AG04450 (cell line): Measurements from ENCODE around the gene NFIC. TPM values are rescaled to one million over a fixed set of nuclear protein-coding genes. Genes with fewer than 3 reads are reported as not detected.
A peak's percentile ranks its signal among the peaks of the same experiment; 100 is the strongest.
"Not testable (repeated sequence)": the region's sequence is repeated elsewhere in the genome, so short reads cannot be mapped to it uniquely, and the experiment has no call there.

Experiments used
- CTCF ChIA-PET: fragments of 300-600, 350-600 bp; formaldehyde crosslinking; extraction: SDS; loops from one replicate; lab custom pipeline; 2022; ENCODE audit warnings: antibody characterized with exemption, inconsistent platforms; lab: Charles Lee
- POLR2A ChIA-PET: fragments of 350-600 bp; formaldehyde crosslinking; extraction: SDS; loops from one replicate; lab custom pipeline; 2021; ENCODE audit warnings: antibody characterized with exemption, inconsistent platforms; lab: Yijun Ruan, JAX
- DNase-seq: peaks from one replicate; pipeline ENCODE4 v3.0.0-alpha.2; 2011; ENCODE audit warnings: low read depth, low spot score
- H3K27ac ChIP-seq: one replicate; pipeline ENCODE4 v1.5.1; 2012; ENCODE audit warnings: low read depth, low read length, control low read depth
- H3K27me3 ChIP-seq: one replicate; pipeline ENCODE4 v1.6.0; 2012; ENCODE audit warnings: low read length; ENCODE audit not compliant: control insufficient read depth, insufficient read depth
- H3K4me3 ChIP-seq: 2 replicates; pipeline ENCODE4 v1.5.1; 2011; ENCODE audit warnings: mild to moderate bottlenecking, low read depth, low read length, control low read depth
- H3K9me3 ChIP-seq: 2 replicates; pipeline ENCODE4 v1.5.1; 2012; ENCODE audit warnings: low read length; ENCODE audit not compliant: control insufficient read depth, insufficient read depth
- polyA plus RNA-seq: library from polyadenylated mRNA; depleted of rRNA; stranded (reverse); fragments of >200 nt; gene quantifications from 2 replicates; pipeline ENCODE4 v1.2.3, GENCODE V29; 2011
- TF ChIP-seq, protein P1 (sequence below): IDR thresholded peaks from 2 replicates; pipeline ENCODE4 v1.5.1; 2011; ENCODE audit warnings: low read depth, low read length, control low read depth, inconsistent platforms

NFIC gene
- polyA plus RNA-seq, 1 experiment = 3.9 TPM

- H3K9me3 ChIP-seq = no peaks in the 10 kb centered on the region; the same call in 1 of the 2 replicates
- no peaks in the 10 kb centered on the region for H3K27me3 ChIP-seq
- ChIA-PET POLR2A (no interaction called here), CTCF (no interaction called here)
- no peak overlapping the region for H3K4me3 ChIP-seq
- no peak for DNase-seq
- H3K27ac ChIP-seq = no peak overlapping the region
- TF ChIP-seq, protein P1, sequence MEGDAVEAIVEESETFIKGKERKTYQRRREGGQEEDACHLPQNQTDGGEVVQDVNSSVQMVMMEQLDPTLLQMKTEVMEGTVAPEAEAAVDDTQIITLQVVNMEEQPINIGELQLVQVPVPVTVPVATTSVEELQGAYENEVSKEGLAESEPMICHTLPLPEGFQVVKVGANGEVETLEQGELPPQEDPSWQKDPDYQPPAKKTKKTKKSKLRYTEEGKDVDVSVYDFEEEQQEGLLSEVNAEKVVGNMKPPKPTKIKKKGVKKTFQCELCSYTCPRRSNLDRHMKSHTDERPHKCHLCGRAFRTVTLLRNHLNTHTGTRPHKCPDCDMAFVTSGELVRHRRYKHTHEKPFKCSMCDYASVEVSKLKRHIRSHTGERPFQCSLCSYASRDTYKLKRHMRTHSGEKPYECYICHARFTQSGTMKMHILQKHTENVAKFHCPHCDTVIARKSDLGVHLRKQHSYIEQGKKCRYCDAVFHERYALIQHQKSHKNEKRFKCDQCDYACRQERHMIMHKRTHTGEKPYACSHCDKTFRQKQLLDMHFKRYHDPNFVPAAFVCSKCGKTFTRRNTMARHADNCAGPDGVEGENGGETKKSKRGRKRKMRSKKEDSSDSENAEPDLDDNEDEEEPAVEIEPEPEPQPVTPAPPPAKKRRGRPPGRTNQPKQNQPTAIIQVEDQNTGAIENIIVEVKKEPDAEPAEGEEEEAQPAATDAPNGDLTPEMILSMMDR = no peak
Observed at GRCh38 chr19:3392480-3392879, 26.1 kb downstream of the NFIC start.

- DNase-seq = no peak
- TF ChIP-seq, protein P1 = no peak
- ChIA-PET CTCF (interaction anchor here (1.3 kb wide), 1 partner anchor 32 kb away, joined by 4 read pairs; no protein-coding TSS in a partner anchor), POLR2A (no interaction called here)
- Histone ChIP-seq H3K27ac (peak overlapping the region; percentile 11), H3K9me3 (no peaks in the 10 kb centered on the region; the same call in 1 of the 2 replicates), H3K4me3 (no peak overlapping the region), H3K27me3 (no peaks in the 10 kb centered on the region)
Observed at GRCh38 chr19:3396881-3397265, 30.5 kb downstream of the NFIC start.

GRCh38 chr19:3397266-3398022 lies 31.1 kb downstream of the NFIC start:
- Histone ChIP-seq H3K4me3 (no peak overlapping the region), H3K27ac (peak overlapping the region; percentile 31), H3K9me3 (no peaks in the 10 kb centered on the region; the same call in 1 of the 2 replicates), H3K27me3 (no peaks in the 10 kb centered on the region)
- POLR2A ChIA-PET = no interaction called here
- CTCF ChIA-PET = no interaction called here
- DNase-seq = no peak
- TF ChIP-seq, protein P1 = no peak

- Histone ChIP-seq H3K9me3 (peaks cover 4% of the 10 kb centered on the region), H3K4me3 (no peak overlapping the region; the same call in 1 of the 2 replicates), H3K27me3 (no peaks in the 10 kb centered on the region), H3K27ac (peak overlapping the region; percentile 21)
- CTCF ChIA-PET = no interaction called here
- POLR2A ChIA-PET = no interaction called here
- no peak for DNase-seq
- TF ChIP-seq, protein P1 = no peak
Observed at GRCh38 chr19:3398114-3398899, 31.9 kb downstream of the NFIC start.

DNA sequence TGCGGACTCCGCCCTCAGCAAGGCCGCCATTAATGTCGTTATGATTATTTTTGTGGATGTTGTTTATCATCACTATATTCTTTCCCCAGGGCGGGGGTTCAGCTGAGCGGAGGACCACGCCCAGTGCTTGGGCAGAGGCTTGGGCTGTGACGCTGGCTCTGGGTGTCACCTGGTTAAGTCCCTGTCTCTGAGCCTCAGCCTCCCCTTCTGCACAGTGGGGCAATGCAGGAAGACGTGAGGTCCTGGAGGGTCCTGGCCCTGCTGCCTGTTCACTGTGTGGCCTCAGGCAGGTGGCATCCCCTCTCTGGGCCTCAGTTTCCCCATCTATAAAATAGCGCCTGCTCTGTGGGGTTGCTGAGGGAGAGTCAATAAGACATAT lies 32.5 kb downstream of the NFIC start:
- no peak for DNase-seq
- TF ChIP-seq, protein P1 = no peak
- no peak overlapping the region for H3K27ac ChIP-seq
- H3K4me3 ChIP-seq = no peak overlapping the region
- CTCF ChIA-PET = no interaction called here
- no peaks in the 10 kb centered on the region for H3K27me3 ChIP-seq
- peaks cover 4% of the 10 kb centered on the region for H3K9me3 ChIP-seq
- POLR2A ChIA-PET = no interaction called here

DNA sequence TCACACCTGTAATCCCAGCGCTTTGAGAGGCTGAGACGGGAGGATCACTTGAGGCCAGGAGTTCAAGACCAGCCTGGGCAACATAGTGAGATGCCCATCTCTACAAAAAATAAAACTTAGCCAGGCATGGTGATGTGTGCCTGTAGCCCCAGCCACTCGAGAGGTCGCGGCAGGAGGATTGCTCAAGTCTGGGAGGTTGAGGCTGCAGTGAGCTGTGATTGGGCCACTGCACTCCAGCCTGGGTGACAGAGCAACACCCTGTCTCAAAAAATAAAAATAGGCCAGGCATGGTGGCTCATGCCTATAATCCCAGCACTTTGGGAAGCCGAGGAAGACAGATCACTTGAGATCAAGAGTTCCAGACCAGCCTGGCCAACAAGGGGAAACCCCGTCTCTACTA lies 32.9 kb downstream of the NFIC start:
- CTCF ChIA-PET, H3K9me3 ChIP-seq, H3K27me3 ChIP-seq, H3K27ac ChIP-seq, DNase-seq, H3K4me3 ChIP-seq, POLR2A ChIA-PET: not testable (repeated sequence)
